Fibroblast of lung (primary cell): Measurements from ENCODE around the gene ASTN2. TPM values are rescaled to one million over a fixed set of nuclear protein-coding genes. Genes with fewer than 3 reads are reported as not detected.
A peak's percentile ranks its signal among the peaks of the same experiment; 100 is the strongest.

Experiments
- DNase-seq, 2 donors: peaks; one replicate each; pipeline versions ENCODE4 v3.0.0 to v3.0.0-alpha.2; 2010; ENCODE audit warnings: low read depth in 2 of 2
- H2AFZ ChIP-seq: 2 replicates; pipeline ENCODE4 v1.5.1; 2012; ENCODE audit warnings: low read length, control low read depth, inconsistent platforms
- H3K27ac ChIP-seq: 2 replicates; pipeline ENCODE4 v1.5.1; 2011; ENCODE audit warnings: low read length, control low read depth; ENCODE audit not compliant: insufficient read depth
- H3K27me3 ChIP-seq: 2 replicates; pipeline ENCODE4 v1.5.1; 2011; ENCODE audit warnings: mild to moderate bottlenecking, low read length; ENCODE audit not compliant: control insufficient read depth, insufficient read depth
- H3K36me3 ChIP-seq: 2 replicates; pipeline ENCODE4 v1.5.1; 2011; ENCODE audit warnings: low read length; ENCODE audit not compliant: control insufficient read depth, insufficient read depth
- H3K4me1 ChIP-seq: 2 replicates; pipeline ENCODE4 v1.5.1; 2011; ENCODE audit warnings: low read length; ENCODE audit not compliant: control insufficient read depth, insufficient read depth; ENCODE audit errors: extremely low read depth
- H3K4me2 ChIP-seq: 2 replicates; pipeline ENCODE4 v1.5.1; 2011; ENCODE audit warnings: low read length, control low read depth; ENCODE audit not compliant: insufficient read depth; ENCODE audit errors: extremely low read depth
- H3K4me3 ChIP-seq, 4 experiments: fragments of 200-600 bp in 1 of 4; sonication (generic) in 1 of 4; replicated peaks in 1 of 4; 2 replicates each; pipeline ENCODE4 v1.5.1; 2011 to 2016; ENCODE audit warnings: low read length in 4 of 4, low read depth in 3 of 4, mild to moderate bottlenecking in 3 of 4, control low read depth in 2 of 4, inconsistent platforms in 1 of 4, mixed read lengths in 1 of 4; ENCODE audit not compliant: insufficient read depth in 1 of 4; ENCODE audit errors: control extremely low read depth in 1 of 4
- H3K79me2 ChIP-seq: 2 replicates; pipeline ENCODE4 v1.5.1; 2012; ENCODE audit warnings: mild to moderate bottlenecking, low read length, inconsistent platforms; ENCODE audit not compliant: control insufficient read depth, insufficient read depth
- H3K9ac ChIP-seq: 2 replicates; pipeline ENCODE4 v1.5.1; 2011; ENCODE audit warnings: mild to moderate bottlenecking, low read length, control low read depth; ENCODE audit not compliant: insufficient read depth
- H3K9me3 ChIP-seq: 2 replicates; pipeline ENCODE4 v1.5.1; 2012; ENCODE audit warnings: low read depth, low read length; ENCODE audit not compliant: control insufficient read depth, insufficient read depth
- H4K20me1 ChIP-seq: 2 replicates; pipeline ENCODE4 v1.5.1; 2011; ENCODE audit warnings: low read length; ENCODE audit not compliant: control insufficient read depth, insufficient read depth; ENCODE audit errors: extremely low read depth
- CTCF ChIP-seq, 2 donors: IDR thresholded peaks in 1 of 2; conservative IDR thresholded peaks in 1 of 2; 1 replicate in 1 of 2; 2 replicates in 1 of 2; pipeline ENCODE4 v1.5.1; 2011 to 2012; ENCODE audit warnings: low read length in 2 of 2, control low read depth in 1 of 2, inconsistent platforms in 1 of 2, low read depth in 1 of 2, mild to moderate bottlenecking in 1 of 2
- EZH2 ChIP-seq: IDR thresholded peaks from 2 replicates; pipeline ENCODE4 v1.5.1; 2012; ENCODE audit warnings: low read length, control low read depth, mild to moderate bottlenecking; ENCODE audit errors: missing control alignments
- polyA plus RNA-seq, 2 donors: library from polyadenylated mRNA; depleted of rRNA in 1 of 2; stranded (reverse) in 1 of 2; unstranded in 1 of 2; fragments of >200 nt; gene quantifications; 2 replicates each; pipeline ENCODE4 v1.2.1, GENCODE V29; 2011 to 2012; ENCODE audit warnings: missing spikeins in 1 of 2
- total RNA-seq: library from RNA; depleted of rRNA; stranded (reverse); fragments of >200 nt; gene quantifications from 2 replicates; pipeline ENCODE4 v1.2.1, GENCODE V29; 2014

Gene ASTN2
- total and polyA plus RNA-seq, 2 donors (not counting 1 experiment from before 2014, with no cell fraction given): 2.2 to 19.2 TPM

GRCh38 chr9:116589392-116590354, 825.2 kb downstream of the ASTN2 start:
- Histone ChIP-seq H3K36me3 (no peaks in the 10 kb centered on the region), H3K9me3 (no peaks in the 10 kb centered on the region), H4K20me1 (no peaks in the 10 kb centered on the region), H3K9ac (no peak overlapping the region), H3K4me2 (no peak overlapping the region), H2AFZ (no peak overlapping the region), H3K27me3 (no peaks in the 10 kb centered on the region), H3K27ac (no peak overlapping the region), H3K79me2 (no peaks in the 10 kb centered on the region), H3K4me3 (no peak overlapping the region), H3K4me1 (no peaks in the 10 kb centered on the region)
- DNase-seq: peak; percentile 19 to 67
- TF ChIP-seq EZH2: no peak
- TF ChIP-seq CTCF (conservative IDR thresholded peaks at IDR 0.05 in 1 of 2, IDR thresholded peaks at IDR 0.05 in 1 of 2; ENCODE audit: low read depth in 1 of 2, low read length in 2 of 2): peak; percentile 56 to 63

GRCh38 chr9:116587919-116588318, 826.9 kb downstream of the ASTN2 start:
- DNase-seq: no peak
- TF ChIP-seq EZH2 (no peak), CTCF (conservative IDR thresholded peaks at IDR 0.05 in 1 of 2, IDR thresholded peaks at IDR 0.05 in 1 of 2; ENCODE audit: low read depth in 1 of 2, low read length in 2 of 2) (no peak)
- H3K27ac ChIP-seq: no peak overlapping the region

GRCh38 chr9:116585896-116586295, 829.0 kb downstream of the ASTN2 start:
- DNase-seq: no peak

More at GRCh38 chr9:116587919-116588318, 826.9 kb downstream of the ASTN2 start:
- no peaks in the 10 kb centered on the region for H3K36me3 ChIP-seq
- no peak overlapping the region for H2AFZ ChIP-seq
- no peak overlapping the region for H3K4me2 ChIP-seq
- H3K4me3 ChIP-seq: no peak overlapping the region
- no peaks in the 10 kb centered on the region for H3K27me3 ChIP-seq
- no peak overlapping the region for H3K9ac ChIP-seq
- no peaks in the 10 kb centered on the region for H3K4me1 ChIP-seq
- no peaks in the 10 kb centered on the region for H3K9me3 ChIP-seq
- no peaks in the 10 kb centered on the region for H3K79me2 ChIP-seq
- no peaks in the 10 kb centered on the region for H4K20me1 ChIP-seq

More at GRCh38 chr9:116585896-116586295, 829.0 kb downstream of the ASTN2 start:
- Histone ChIP-seq H3K27me3 (no peaks in the 10 kb centered on the region), H4K20me1 (no peaks in the 10 kb centered on the region), H3K4me1 (no peaks in the 10 kb centered on the region), H3K9ac (no peak overlapping the region), H3K4me2 (no peak overlapping the region), H3K9me3 (no peaks in the 10 kb centered on the region), H3K36me3 (no peaks in the 10 kb centered on the region), H3K27ac (no peak overlapping the region), H2AFZ (no peak overlapping the region), H3K4me3 (no peak overlapping the region), H3K79me2 (no peaks in the 10 kb centered on the region)
- TF ChIP-seq CTCF (conservative IDR thresholded peaks at IDR 0.05 in 1 of 2, IDR thresholded peaks at IDR 0.05 in 1 of 2; ENCODE audit: low read depth in 1 of 2, low read length in 2 of 2) (no peak), EZH2 (no peak)
